Omental fat pad (tissue), 4 donors: ENCODE results near the gene CATSPERD. TPM values are rescaled to one million over a fixed set of nuclear protein-coding genes. Genes with fewer than 3 reads are reported as not detected.
"Not testable (repeated sequence)": the region's sequence is repeated elsewhere in the genome, so short reads cannot be mapped to it uniquely, and the experiment has no call there.

Experiments used
- ATAC-seq: fragments of 150-250 bp; one replicate; pipeline ENCODE4 v1.9.1; 2016; ENCODE audit warnings: mild to moderate bottlenecking, moderate library complexity; ENCODE audit not compliant: low FRiP score
- DNase-seq: peaks from one replicate; pipeline ENCODE4 v3.0.0-alpha.2; 2019; ENCODE audit warnings: low spot score
- total RNA-seq, 4 donors: library from RNA; depleted of rRNA; stranded (reverse); fragments of >200 nt; gene quantifications; one replicate each; pipeline ENCODE4 v1.1.0, GENCODE V29; 2016
- TF ChIP-seq, protein P1 (sequence below), 3 donors: fragments of 450-650 bp; IDR thresholded peaks; one replicate each; pipeline ENCODE4 v1.5.1; 2016 to 2017; ENCODE audit warnings: antibody characterized with exemption in 3 of 3, mild to moderate bottlenecking in 3 of 3, moderate library complexity in 2 of 3

CATSPERD gene
- total RNA-seq, 4 donors from 2014 or later = not detected

DNA sequence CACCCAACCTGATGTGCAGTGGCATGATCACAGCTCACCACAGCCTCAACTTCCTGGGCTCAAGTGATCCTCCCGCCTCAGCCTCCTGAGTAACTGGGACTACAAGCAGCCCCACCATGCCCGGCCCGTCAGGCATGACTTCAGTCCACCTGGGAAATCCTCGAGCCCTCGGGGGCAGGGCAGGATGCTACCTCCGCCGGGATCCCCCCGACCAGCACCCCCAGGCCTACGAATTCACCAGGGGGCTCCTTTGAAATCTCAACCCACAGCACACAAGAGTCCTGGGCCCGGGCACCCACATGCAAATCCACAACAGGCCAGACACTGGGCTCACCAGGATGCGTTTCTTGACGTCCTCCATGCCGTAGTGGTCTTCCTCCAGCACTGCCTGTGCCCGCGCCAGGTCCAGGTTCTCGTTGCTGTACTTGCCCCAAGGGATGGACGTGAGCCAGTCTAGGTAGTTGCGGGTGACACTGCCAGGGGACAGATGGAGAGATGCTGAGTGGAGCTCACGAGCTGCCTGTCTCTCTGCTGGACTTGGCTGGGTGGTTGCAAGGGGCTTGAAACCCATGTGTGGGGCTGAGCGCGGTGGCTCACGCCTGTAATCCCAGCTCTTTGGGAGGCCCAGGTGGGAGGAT lies 19.9 kb upstream of the CATSPERD start:
- ATAC-seq = no peak
- no peak for DNase-seq
- TF ChIP-seq, protein P1, sequence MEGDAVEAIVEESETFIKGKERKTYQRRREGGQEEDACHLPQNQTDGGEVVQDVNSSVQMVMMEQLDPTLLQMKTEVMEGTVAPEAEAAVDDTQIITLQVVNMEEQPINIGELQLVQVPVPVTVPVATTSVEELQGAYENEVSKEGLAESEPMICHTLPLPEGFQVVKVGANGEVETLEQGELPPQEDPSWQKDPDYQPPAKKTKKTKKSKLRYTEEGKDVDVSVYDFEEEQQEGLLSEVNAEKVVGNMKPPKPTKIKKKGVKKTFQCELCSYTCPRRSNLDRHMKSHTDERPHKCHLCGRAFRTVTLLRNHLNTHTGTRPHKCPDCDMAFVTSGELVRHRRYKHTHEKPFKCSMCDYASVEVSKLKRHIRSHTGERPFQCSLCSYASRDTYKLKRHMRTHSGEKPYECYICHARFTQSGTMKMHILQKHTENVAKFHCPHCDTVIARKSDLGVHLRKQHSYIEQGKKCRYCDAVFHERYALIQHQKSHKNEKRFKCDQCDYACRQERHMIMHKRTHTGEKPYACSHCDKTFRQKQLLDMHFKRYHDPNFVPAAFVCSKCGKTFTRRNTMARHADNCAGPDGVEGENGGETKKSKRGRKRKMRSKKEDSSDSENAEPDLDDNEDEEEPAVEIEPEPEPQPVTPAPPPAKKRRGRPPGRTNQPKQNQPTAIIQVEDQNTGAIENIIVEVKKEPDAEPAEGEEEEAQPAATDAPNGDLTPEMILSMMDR (IDR thresholded peaks at IDR 0.05) = no peak

DNA sequence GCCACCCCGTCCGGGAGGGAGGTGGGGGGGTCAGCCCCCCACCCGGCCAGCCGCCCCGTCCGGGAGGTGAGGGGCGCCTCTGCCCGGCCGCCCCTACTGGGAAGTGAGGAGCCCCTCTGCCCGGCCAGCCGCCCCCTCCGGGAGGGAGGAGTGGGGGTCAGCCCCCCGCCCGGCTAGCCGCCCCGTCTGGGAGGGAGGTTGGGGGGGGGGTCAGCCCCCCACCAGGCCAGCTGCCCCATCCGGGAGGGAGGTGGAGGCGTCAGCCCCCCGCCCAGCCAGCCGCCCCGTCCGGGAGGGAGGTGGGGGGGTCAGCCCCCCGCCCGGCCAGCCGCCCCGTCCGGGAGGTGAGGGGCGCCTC lies 18.4 kb upstream of the CATSPERD start:
- DNase-seq, ATAC-seq: not testable (repeated sequence)

DNA sequence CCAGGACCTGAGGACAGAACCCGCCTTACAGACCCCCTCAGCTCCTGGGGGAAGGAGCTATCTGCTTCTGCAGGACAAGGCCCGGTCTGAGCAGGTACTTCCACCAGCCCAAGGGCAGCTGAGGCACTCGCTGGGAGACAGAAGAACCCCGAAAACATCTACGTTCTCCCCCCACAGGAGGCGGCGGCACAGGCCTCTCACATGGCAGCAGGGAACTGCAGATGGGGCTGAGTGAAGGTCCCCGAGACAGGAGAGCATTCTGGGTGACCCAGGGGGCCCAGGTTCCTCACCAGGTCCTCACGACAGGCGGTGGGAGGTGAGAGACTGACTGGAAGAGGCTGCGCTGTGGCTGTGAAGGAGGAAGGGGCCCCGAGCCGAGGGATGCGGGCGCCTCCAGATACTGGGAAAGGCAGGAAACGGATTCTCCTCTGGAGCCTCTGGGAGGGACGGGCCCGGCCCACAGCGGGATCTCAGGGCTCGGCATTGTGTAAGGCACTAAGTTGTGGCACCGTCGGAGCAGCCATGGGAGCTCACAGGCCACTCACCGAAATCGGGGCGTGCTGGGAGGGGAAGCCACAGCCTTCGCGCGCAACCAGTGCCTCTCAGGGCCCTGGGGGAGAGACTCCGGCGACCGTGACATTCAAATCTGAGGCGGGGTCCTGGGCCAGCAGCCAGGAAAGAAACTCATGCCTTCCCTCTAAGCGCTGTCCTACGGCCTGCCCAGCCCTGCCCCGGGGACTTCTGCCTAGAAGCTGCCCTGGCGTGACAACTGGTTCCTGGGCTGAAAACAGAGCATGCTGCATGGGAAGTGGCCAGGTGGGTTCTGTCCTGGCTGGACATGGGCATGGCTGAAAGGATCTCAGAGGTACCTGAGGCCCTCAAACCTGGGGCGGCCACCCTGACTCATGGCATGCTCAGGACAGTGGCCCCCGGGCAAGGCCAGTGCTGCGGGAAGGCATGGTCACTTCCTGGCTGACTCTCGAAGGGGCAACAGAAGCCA lies 16.3 kb upstream of the CATSPERD start:
- TF ChIP-seq, protein P1 (IDR thresholded peaks at IDR 0.05) = no peak
- no peak for DNase-seq
- ATAC-seq = no peak

DNA sequence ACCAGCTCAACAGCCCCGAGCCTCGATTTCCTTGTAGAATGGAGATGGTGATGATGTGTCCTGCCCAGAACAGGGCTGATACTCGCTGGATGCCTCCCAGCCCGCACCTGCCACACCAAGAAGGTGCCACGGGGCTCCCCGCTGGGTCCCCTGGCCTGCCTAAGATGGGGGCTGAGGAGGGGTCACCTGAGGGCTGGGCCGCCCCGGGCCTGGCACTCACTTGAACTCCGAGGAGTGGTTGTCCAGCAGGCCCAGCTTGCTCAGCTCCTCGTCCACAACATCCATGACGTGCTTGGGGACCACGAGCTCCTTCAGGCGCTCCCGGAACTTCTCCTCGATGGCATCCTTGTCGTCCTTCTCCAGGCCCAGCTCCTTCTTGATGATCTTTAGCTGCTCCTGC lies 14.9 kb upstream of the CATSPERD start:
- DNase-seq (no peak), ATAC-seq (no peak)
- TF ChIP-seq, protein P1 (IDR thresholded peaks at IDR 0.05) = no peak

DNA sequence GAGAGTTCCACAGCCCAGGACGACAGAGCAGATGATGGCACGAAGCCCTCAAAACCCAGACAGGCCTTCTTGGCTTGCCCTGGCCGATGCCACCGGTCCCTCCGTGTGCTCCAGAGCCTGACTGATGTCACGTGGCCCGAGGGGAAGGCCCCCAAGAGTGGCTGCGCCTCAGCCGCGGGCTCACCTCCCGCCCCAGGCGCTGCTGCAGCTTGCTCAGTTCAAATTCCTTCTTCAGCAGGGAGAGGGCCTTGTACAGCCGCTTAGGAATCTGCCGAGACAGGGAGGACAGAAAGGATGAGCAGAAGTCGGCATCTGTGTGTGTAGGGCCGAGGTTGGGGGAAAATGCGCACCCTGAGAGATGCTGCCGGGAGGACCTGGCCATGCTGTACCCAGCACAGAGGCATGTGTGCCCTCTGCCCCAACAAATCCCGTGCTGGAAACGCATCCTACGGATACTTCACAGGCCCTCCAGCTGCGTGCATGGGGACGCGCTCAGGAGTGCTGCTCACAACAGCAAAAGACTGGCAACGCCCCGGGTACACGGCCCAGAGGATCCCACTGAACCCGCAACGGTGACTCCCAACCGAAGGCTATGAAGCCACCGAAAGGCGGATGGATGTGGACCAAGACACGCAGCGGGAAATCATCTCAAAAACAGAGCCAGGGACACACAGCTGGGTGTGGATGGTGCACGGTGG lies 13.4 kb upstream of the CATSPERD start:
- ATAC-seq (no peak), DNase-seq (no peak)
- TF ChIP-seq, protein P1 (IDR thresholded peaks at IDR 0.05) = no peak

DNA sequence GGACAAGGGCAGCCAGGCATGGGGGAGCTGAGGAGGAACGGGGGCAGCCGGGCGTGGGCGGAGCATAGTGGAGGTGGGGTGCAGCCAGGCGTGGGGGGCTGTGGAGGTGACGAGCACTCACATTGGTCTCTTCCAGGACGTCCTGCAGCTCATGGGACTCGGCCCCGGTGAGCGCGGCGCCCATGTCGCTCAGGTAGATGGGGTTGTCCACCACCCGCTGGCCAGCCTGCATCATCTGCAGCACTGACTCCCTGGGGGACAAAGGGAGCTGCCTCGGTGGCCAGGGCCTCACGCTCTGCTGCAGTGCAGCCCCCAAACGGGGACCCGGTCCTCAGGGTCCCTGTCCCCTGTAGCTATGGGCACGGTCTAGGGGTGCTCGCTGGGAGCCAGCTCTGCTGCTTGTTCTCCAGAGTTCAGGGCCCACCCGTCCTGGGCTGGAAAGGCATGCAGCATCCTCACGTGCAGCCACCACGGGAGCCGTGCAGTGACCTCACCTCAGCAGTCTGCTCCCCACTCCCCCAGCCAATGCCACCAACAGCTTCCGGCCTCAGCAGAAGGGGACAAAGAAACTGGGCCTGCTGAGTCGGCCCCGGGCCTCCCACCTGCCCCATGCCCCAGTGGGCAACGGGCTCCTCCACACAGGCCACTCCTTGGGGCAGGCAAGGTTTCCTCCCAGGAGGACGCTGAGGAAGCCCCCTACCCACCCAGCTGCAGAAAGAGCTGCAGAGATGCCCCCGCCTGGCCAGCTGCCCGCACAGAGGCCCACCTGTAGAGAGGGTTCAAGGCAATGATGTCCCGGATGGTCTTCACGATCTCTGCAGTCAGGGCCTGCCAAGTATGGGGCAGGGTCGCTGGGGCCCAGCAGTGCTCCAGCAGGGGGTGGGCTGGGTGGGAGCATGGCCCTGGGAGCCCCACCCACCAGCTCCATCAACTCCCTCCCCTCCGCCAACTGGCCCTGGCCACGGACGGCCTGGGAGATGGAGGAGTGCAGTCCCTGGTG lies 12.6 kb upstream of the CATSPERD start:
- TF ChIP-seq, protein P1 (IDR thresholded peaks at IDR 0.05) = no peak
- DNase-seq = no peak
- ATAC-seq = no peak
